ENCODE results near the gene PXDN. TPM values are rescaled to one million over a fixed set of nuclear protein-coding genes. Genes with fewer than 3 reads are reported as not detected.
"Not testable (repeated sequence)": the region's sequence is repeated elsewhere in the genome, so short reads cannot be mapped to it uniquely, and the experiment has no call there.

Gene PXDN
- total RNA-seq, 1 donor from 2014 or later, result 150 TPM

DNA sequence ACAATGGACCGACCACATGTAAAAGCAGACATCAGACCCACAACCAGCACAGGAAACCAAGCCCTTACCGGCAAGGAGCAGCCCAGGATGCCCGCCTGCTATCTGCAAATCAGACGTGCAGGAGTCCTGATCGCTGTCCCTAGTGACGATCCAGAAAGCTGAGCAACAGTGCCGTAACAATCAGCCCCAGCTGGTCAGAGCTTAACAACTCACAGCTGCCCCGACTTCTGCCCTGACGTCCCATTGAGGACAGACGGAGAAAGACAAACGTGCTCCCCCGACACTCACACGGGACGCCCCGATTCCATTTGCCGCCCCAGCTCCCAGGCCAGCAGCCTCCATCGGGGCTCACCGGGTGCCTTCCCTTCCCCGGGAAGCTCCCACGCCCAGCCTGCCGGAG lies 39.8 kb upstream of the PXDN start:
- H3K4me1 Mint-ChIP-seq (ENCODE audit: unreplicated experiment), result peaks cover 6% of the 10 kb centered on the region

DNA sequence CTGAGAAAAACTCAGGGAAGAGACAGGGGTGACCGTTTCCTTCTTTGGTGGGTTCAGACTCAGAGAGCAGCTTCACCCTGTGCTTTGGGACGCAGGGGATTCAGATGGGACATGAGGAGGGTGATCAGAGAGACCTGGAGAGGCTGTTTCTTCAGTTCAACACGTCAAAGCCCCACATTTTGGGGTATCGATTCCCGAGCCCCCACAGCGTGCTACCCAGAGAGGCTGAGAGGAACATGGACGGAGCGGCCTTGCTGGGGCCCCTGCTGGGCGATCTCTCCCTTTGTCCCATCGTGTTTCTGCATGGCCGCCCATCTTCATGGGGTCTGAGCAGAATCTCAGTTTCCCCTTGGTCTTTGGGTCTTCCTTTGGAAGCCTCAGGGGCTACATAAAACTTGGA lies 38.2 kb upstream of the PXDN start:
- H3K36me3 Mint-ChIP-seq, result no peaks in the 10 kb centered on the region
- H3K9me3 Mint-ChIP-seq, result no peaks in the 10 kb centered on the region
- peaks cover 21% of the 10 kb centered on the region for H3K27me3 Mint-ChIP-seq
- DNase-seq (ENCODE audit: extremely low spot score, unreplicated experiment), result no peak
- TF ChIP-seq, protein P1, sequence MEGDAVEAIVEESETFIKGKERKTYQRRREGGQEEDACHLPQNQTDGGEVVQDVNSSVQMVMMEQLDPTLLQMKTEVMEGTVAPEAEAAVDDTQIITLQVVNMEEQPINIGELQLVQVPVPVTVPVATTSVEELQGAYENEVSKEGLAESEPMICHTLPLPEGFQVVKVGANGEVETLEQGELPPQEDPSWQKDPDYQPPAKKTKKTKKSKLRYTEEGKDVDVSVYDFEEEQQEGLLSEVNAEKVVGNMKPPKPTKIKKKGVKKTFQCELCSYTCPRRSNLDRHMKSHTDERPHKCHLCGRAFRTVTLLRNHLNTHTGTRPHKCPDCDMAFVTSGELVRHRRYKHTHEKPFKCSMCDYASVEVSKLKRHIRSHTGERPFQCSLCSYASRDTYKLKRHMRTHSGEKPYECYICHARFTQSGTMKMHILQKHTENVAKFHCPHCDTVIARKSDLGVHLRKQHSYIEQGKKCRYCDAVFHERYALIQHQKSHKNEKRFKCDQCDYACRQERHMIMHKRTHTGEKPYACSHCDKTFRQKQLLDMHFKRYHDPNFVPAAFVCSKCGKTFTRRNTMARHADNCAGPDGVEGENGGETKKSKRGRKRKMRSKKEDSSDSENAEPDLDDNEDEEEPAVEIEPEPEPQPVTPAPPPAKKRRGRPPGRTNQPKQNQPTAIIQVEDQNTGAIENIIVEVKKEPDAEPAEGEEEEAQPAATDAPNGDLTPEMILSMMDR (conservative IDR thresholded peaks at IDR 0.05), result no peak
- H3K27ac Mint-ChIP-seq, result no peak overlapping the region
- peaks cover 6% of the 10 kb centered on the region for H3K4me1 Mint-ChIP-seq (ENCODE audit: unreplicated experiment)
- no peak overlapping the region for H3K4me3 Mint-ChIP-seq

More for the DNA sequence above, 39.8 kb upstream of the PXDN start:
- H3K27ac Mint-ChIP-seq, result no peak overlapping the region
- H3K36me3 Mint-ChIP-seq, result no peaks in the 10 kb centered on the region
- H3K27me3 Mint-ChIP-seq, result peaks cover 20% of the 10 kb centered on the region
- no peaks in the 10 kb centered on the region for H3K9me3 Mint-ChIP-seq
- DNase-seq (ENCODE audit: extremely low spot score, unreplicated experiment), result no peak
- TF ChIP-seq, protein P1 (conservative IDR thresholded peaks at IDR 0.05), result no peak
- no peak overlapping the region for H3K4me3 Mint-ChIP-seq

DNA sequence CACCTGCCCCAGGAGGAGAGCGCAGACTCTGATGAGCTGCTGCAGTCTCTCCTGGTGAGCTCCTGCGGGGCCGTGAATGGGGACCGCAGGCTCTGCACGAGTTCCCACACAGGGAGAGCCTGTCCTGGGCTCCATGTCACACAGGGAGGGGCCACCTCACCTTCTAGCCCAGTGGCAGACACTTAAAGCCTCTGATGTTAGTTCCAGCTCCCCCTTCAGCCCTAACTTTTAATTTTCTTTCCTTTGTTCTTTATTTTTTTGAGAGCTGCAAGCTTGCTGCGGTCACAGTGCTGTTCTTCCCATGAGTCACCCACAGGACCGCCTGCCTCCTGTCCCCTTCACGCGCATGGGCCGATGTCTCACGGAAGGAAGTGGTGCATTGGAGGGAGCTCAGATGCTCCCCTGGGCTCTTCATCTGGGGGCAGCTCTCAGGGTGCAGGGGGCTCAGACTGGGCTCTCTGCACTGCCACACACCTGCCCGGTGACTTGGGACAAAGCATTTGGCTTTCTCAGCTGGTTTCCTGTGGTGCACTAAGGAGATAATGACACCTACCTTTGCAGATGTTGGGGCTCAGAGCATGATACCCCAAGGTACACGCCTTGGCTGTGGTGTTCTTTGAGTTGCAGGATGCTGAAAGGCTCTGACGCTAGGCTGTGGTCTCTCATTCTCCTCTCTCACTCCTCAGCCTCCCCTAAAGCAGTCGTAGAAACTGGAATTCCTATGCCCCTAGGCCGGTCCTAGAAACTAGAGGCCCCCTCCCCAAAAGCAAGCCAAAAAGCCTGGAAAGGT lies 37.2 kb upstream of the PXDN start:
- no peak overlapping the region for H3K4me3 Mint-ChIP-seq
- TF ChIP-seq, protein P1 (conservative IDR thresholded peaks at IDR 0.05), result no peak
- no peaks in the 10 kb centered on the region for H3K9me3 Mint-ChIP-seq
- peaks cover 24% of the 10 kb centered on the region for H3K27me3 Mint-ChIP-seq
- no peak overlapping the region for H3K27ac Mint-ChIP-seq
- no peak for DNase-seq (ENCODE audit: extremely low spot score, unreplicated experiment)
- no peaks in the 10 kb centered on the region for H3K36me3 Mint-ChIP-seq
- peaks cover 6% of the 10 kb centered on the region for H3K4me1 Mint-ChIP-seq (ENCODE audit: unreplicated experiment)

DNA sequence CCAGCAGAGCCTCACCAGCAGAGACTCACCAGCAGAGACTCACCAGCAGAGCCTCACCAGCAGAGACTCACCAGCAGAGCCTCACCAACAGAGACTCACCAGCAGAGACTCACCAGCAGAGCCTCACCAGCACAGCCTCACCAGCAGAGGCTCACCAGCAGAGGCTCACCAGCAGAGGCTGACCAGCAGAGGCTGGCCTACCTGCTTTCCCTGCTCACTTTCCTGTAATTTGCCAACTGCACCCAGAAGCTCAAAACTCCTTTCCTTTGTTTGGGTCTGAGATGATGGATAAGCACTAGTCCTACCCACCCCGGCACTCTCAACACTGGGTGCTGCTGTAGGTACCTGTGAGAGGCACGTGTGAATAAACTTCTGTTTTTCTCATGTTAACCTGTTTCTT lies 36.4 kb upstream of the PXDN start:
- no peaks in the 10 kb centered on the region for H3K36me3 Mint-ChIP-seq
- TF ChIP-seq, protein P1 (conservative IDR thresholded peaks at IDR 0.05), result no peak
- H3K4me3 Mint-ChIP-seq, result no peak overlapping the region
- H3K27me3 Mint-ChIP-seq, result peaks cover 20% of the 10 kb centered on the region
- H3K4me1 Mint-ChIP-seq (ENCODE audit: unreplicated experiment), result peaks cover 5% of the 10 kb centered on the region
- DNase-seq (ENCODE audit: extremely low spot score, unreplicated experiment), result no peak
- H3K27ac Mint-ChIP-seq, result no peak overlapping the region
- no peaks in the 10 kb centered on the region for H3K9me3 Mint-ChIP-seq

DNA sequence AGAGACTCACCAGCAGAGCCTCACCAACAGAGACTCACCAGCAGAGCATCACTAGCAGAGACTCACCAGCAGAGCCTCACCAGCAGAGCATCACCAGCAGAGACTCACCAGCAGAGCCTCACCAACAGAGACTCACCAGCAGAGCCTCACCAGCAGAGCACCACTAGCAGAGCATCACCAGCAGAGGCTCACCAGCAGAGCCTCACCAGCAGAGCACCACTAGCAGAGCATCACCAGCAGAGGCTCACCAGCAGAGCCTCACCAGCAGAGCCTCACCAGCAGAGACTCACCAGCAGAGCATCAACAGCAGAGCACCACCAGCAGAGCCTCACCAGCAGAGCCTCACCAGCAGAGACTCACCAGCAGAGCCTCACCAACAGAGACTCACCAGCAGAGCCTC lies 35.7 kb upstream of the PXDN start:
- not testable (repeated sequence) for H3K4me3 Mint-ChIP-seq; H3K9me3 Mint-ChIP-seq; H3K27ac Mint-ChIP-seq; H3K4me1 Mint-ChIP-seq (ENCODE audit: unreplicated experiment); H3K36me3 Mint-ChIP-seq; DNase-seq (ENCODE audit: extremely low spot score, unreplicated experiment)
- peaks cover 18% of the 10 kb centered on the region for H3K27me3 Mint-ChIP-seq

DNA sequence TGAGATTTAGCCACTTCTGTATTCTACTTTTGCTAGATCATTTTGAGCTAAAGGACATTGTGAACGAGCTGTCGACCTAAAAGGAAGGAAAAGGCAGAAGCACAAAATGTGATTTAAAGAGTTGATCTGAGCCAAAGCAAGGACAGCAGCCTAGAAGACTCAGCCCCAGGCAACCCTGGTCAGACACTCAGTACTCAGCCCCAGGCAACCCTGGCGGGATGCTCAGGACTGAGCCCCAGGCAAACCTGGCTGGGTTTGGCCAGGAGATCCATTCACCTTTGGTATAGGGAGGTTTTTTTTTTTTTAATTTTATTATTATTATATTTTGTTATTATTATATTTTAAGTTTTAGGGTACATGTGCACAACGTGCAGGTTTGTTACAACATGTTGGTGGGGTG lies 34.3 kb upstream of the PXDN start:
- no peak overlapping the region for H3K4me3 Mint-ChIP-seq
- DNase-seq (ENCODE audit: extremely low spot score, unreplicated experiment), result no peak
- no peaks in the 10 kb centered on the region for H3K4me1 Mint-ChIP-seq (ENCODE audit: unreplicated experiment)
- H3K9me3 Mint-ChIP-seq, result no peaks in the 10 kb centered on the region
- TF ChIP-seq, protein P1 (conservative IDR thresholded peaks at IDR 0.05), result no peak
- H3K27ac Mint-ChIP-seq, result no peak overlapping the region
- peaks cover 18% of the 10 kb centered on the region for H3K27me3 Mint-ChIP-seq
- H3K36me3 Mint-ChIP-seq, result no peaks in the 10 kb centered on the region

All from type B pancreatic cell (in vitro differentiated cells).